ENCODE results near the gene MIDN. TPM values are rescaled to one million over a fixed set of nuclear protein-coding genes. Genes with fewer than 3 reads are reported as not detected.
A peak's percentile ranks its signal among the peaks of the same experiment; 100 is the strongest.

MIDN gene
- total and polyA plus RNA-seq, 10 of the 15 experiments (the other 5 are each of a cell fraction or from before 2014, with no cell fraction given): 0.38 to 51.5 (median 7.2) TPM

- no TSS peak for BruUV-seq (replicated peaks)
- Histone ChIP-seq H3K4me1 (ENCODE audit: control insufficient read depth, insufficient read depth, low read length) (peaks cover 17% of the 10 kb centered on the region), H3K79me2 (ENCODE audit: control insufficient read depth, insufficient read depth, low read length) (peaks cover 51% of the 10 kb centered on the region), H3K9ac (ENCODE audit: control insufficient read depth, insufficient read depth, low read length) (peak overlapping the region; percentile 88), H3K9me3 (replicated peaks; ENCODE audit: control insufficient read depth, insufficient read depth, low read length) (no peaks in the 10 kb centered on the region), H3K4me2 (ENCODE audit: control insufficient read depth, insufficient read depth) (peak overlapping the region; percentile 86), H4K20me1 (ENCODE audit: control insufficient read depth, insufficient read depth) (no peaks in the 10 kb centered on the region; the same call in 1 of the 2 replicates), H3K36me3 (ENCODE audit: control insufficient read depth in 2 of 2, insufficient read depth in 2 of 2, low read length in 1 of 2) (peaks cover 0 to 8% of the 10 kb centered on the region in 2 experiments; a peak in 1 of 4 replicates), H3K27ac (ENCODE audit: control insufficient read depth, insufficient read depth) (peak overlapping the region; percentile 66), H3K27me3 (replicated peaks in 1 of 2; ENCODE audit: control insufficient read depth in 2 of 2, insufficient read depth in 2 of 2, low read length in 1 of 2) (no peaks in the 10 kb centered on the region), H3K4me3 (peak overlapping the region; percentile 98), H2AFZ (ENCODE audit: control insufficient read depth, low read depth, low read length) (no peak overlapping the region)
- no peak for TF ChIP-seq BCL3 (IDR thresholded peaks at IDR 0.05; ENCODE audit: borderline replicate concordance, insufficient read depth, low read depth, low read length, poor library complexity, severe bottlenecking)
- TF ChIP-seq ELK1 (IDR thresholded peaks at IDR 0.05; ENCODE audit: low read depth, low read length): no peak
- no peak for TF ChIP-seq FOXM1 (IDR thresholded peaks at IDR 0.05; ENCODE audit: low read depth, low read length)
- no peak for TF ChIP-seq JUNB (IDR thresholded peaks at IDR 0.05)
- TF ChIP-seq GATAD2B (conservative IDR thresholded peaks at IDR 0.05; ENCODE audit: low read depth): peak; percentile 9; the same call in 1 of the 2 replicates
- no peak for TF ChIP-seq IRF5 (IDR thresholded peaks at IDR 0.05; ENCODE audit: borderline replicate concordance)
- SMC1A ChIA-PET (ENCODE audit: uncharacterized antibody, unreplicated experiment): no interaction called here
- DNase-seq (ENCODE audit: low read depth, low spot score): no peak
- ATAC-seq: no peak
- FAIRE-seq: no peak
- 1% methylated on average over 43 of the region's 78 CpGs for WGBS (ENCODE audit: insufficient coverage, insufficient replicate concordance, low lambda C conversion rate, missing lambda C conversion rate)
- in situ Hi-C loops (cut with MboI): no loop called here
- RAD21 ChIA-PET (ENCODE audit: unreplicated experiment): interaction anchor here (0.6 kb wide), 1 partner anchor 138 kb away, joined by 3 read pairs; no protein-coding TSS in a partner anchor
- POLR2A ChIA-PET: interaction anchor here (0.8 kb wide), 1 partner anchor 83 kb away, joined by 3 read pairs; no protein-coding TSS in a partner anchor
- CTCF ChIA-PET: interaction anchor here (0.9 to 1.1 kb wide), 2 partner anchors 34 to 93 kb away, joined by 3 to 5 read pairs; no protein-coding TSS in a partner anchor
- intact Hi-C loops (cut with micrococcal nuclease; ENCODE audit: unreplicated experiment): no loop called here
These were observed 42.1 kb upstream of the MIDN start for GRCh38 chr19:1206150-1206863.

Measured in GM12878 (cell line).